ENCODE data around the gene MED16.

- TF ChIP-seq EZH2 (IDR thresholded peaks at IDR 0.05; ENCODE audit: insufficient read depth, low read length) (no peak), CTCF (IDR thresholded peaks at IDR 0.05; ENCODE audit: insufficient read depth, low read depth, low read length) (no peak)
Measured at GRCh38 chr19:902446-903226, 9.6 kb upstream of the MED16 start.

Measured in astrocyte (in vitro differentiated cells and primary cell).